ENCODE data around the gene HCN1.
"Not testable (repeated sequence)": the region's sequence is repeated elsewhere in the genome, so short reads cannot be mapped to it uniquely, and the experiment has no call there.

The HCN1 gene

DNA sequence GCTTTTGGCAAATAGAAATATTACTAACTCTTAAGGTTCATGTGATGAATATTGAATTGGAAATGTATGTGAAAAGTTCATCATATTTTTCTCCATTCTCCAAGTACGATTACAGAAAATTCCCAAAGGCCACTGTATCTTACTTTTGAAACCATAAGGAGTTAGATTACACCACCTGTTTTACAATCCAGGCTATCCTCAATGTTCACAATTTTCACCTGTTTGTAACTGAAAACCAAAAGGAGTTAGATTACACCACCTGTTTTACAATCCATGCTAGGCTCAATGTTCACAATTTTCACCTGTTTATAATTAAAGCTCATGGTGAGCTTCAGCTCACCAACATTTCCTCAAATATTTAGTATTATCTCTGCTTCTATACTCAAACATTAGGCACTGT, 188.0 kb downstream of the HCN1 start:
- DNase-seq (ENCODE audit: low read depth in 1 of 2, low spot score in 1 of 2): no peak
- H3K27me3 ChIP-seq (ENCODE audit: insufficient read depth, poor library complexity, severe bottlenecking): no peaks in the 10 kb centered on the region
- no peak overlapping the region for H3K4me3 ChIP-seq (replicated peaks; ENCODE audit: insufficient read depth, low read length)
- TF ChIP-seq GABPA (IDR thresholded peaks at IDR 0.05; ENCODE audit: low read depth) (no peak), SPI1 (IDR thresholded peaks at IDR 0.05; ENCODE audit: borderline replicate concordance, low read depth) (no peak)
- TF ChIP-seq, protein P1, sequence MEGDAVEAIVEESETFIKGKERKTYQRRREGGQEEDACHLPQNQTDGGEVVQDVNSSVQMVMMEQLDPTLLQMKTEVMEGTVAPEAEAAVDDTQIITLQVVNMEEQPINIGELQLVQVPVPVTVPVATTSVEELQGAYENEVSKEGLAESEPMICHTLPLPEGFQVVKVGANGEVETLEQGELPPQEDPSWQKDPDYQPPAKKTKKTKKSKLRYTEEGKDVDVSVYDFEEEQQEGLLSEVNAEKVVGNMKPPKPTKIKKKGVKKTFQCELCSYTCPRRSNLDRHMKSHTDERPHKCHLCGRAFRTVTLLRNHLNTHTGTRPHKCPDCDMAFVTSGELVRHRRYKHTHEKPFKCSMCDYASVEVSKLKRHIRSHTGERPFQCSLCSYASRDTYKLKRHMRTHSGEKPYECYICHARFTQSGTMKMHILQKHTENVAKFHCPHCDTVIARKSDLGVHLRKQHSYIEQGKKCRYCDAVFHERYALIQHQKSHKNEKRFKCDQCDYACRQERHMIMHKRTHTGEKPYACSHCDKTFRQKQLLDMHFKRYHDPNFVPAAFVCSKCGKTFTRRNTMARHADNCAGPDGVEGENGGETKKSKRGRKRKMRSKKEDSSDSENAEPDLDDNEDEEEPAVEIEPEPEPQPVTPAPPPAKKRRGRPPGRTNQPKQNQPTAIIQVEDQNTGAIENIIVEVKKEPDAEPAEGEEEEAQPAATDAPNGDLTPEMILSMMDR (IDR thresholded peaks at IDR 0.05; ENCODE audit: insufficient read depth, low read length): no peak
- H3K27ac ChIP-seq (replicated peaks): no peak overlapping the region

DNA sequence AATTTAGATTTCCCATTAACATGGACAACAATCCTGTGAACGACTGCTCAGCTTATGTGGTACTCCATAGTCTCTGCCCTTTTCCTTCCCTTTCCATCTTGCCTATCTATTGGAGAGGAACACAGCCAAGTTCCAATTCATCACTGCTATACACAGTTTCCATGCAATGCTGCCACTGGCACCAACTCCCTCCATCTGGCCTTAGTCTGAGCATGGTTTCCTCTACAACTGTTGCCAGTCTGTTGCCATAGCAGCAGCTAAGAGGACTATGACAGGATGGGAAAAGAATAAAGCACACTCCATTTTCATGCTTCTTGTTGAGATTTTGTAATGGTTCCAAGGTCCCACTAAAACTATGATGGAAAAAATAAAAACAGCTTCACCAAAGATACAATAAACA, 189.0 kb downstream of the HCN1 start:
- no peak for TF ChIP-seq POLR2AphosphoS5 (IDR thresholded peaks at IDR 0.05; ENCODE audit: low read depth)
- TF ChIP-seq, protein P2, sequence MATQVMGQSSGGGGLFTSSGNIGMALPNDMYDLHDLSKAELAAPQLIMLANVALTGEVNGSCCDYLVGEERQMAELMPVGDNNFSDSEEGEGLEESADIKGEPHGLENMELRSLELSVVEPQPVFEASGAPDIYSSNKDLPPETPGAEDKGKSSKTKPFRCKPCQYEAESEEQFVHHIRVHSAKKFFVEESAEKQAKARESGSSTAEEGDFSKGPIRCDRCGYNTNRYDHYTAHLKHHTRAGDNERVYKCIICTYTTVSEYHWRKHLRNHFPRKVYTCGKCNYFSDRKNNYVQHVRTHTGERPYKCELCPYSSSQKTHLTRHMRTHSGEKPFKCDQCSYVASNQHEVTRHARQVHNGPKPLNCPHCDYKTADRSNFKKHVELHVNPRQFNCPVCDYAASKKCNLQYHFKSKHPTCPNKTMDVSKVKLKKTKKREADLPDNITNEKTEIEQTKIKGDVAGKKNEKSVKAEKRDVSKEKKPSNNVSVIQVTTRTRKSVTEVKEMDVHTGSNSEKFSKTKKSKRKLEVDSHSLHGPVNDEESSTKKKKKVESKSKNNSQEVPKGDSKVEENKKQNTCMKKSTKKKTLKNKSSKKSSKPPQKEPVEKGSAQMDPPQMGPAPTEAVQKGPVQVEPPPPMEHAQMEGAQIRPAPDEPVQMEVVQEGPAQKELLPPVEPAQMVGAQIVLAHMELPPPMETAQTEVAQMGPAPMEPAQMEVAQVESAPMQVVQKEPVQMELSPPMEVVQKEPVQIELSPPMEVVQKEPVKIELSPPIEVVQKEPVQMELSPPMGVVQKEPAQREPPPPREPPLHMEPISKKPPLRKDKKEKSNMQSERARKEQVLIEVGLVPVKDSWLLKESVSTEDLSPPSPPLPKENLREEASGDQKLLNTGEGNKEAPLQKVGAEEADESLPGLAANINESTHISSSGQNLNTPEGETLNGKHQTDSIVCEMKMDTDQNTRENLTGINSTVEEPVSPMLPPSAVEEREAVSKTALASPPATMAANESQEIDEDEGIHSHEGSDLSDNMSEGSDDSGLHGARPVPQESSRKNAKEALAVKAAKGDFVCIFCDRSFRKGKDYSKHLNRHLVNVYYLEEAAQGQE (IDR thresholded peaks at IDR 0.05; ENCODE audit: insufficient replicate concordance, low read depth): no peak
- no peak for TF ChIP-seq SPI1 (IDR thresholded peaks at IDR 0.05; ENCODE audit: borderline replicate concordance, low read depth)
- TF ChIP-seq, protein P1 (IDR thresholded peaks at IDR 0.05; ENCODE audit: insufficient read depth, low read length): no peak
- TF ChIP-seq GABPA (IDR thresholded peaks at IDR 0.05; ENCODE audit: low read depth): no peak
- H3K27me3 ChIP-seq (ENCODE audit: insufficient read depth, poor library complexity, severe bottlenecking): no peaks in the 10 kb centered on the region
- no peak overlapping the region for H3K4me3 ChIP-seq (replicated peaks; ENCODE audit: insufficient read depth, low read length)
- H3K27ac ChIP-seq (replicated peaks): no peak overlapping the region
- DNase-seq (ENCODE audit: low read depth in 1 of 2, low spot score in 1 of 2): no peak

DNA sequence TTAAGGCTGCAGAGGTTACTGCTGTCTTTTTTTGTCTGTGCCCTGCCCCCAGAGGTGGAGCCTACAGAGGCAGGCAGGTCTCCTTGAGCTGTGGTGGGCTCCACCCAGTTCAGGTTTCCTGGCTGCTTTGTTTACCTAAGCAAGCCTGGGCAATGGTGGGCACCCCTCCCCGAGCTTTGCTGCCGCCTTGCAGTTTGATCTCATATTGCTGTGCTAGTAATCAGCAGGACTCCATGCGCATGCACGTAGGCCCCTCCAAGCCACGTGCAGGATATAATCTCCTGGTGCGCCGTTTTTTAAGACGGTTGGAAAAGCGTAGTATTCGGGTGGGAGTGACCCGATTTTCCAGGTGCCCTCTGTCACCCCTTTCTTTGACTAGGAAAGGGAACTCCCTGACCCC, 197.2 kb downstream of the HCN1 start:
- H3K27ac ChIP-seq (replicated peaks); H3K27me3 ChIP-seq (ENCODE audit: insufficient read depth, poor library complexity, severe bottlenecking); DNase-seq (ENCODE audit: low read depth in 1 of 2, low spot score in 1 of 2); H3K4me3 ChIP-seq (replicated peaks; ENCODE audit: insufficient read depth, low read length): not testable (repeated sequence)

DNA sequence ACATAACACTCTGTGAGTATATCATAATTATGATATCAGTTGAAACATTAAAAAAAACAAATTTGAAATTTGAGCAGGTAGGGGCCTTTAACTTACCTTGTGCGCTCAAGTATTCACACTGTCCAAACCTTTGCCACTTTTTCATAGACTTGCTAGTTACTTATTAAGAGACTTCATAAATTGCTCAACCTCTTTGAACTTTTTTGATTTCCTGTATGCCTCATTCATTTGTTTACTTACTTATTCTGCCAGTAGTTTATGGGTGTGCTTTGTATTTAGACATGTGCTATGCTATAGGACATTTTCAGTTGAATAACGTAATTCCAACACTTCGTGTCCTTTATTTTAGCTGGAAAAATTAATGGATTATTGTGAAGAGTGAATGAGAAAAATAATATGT, 204.8 kb downstream of the HCN1 start:
- no peak overlapping the region for H3K4me3 ChIP-seq (replicated peaks; ENCODE audit: insufficient read depth, low read length)
- no peak for DNase-seq (ENCODE audit: low read depth in 1 of 2, low spot score in 1 of 2)
- no peak for TF ChIP-seq POLR2AphosphoS5 (IDR thresholded peaks at IDR 0.05; ENCODE audit: low read depth)
- no peak for TF ChIP-seq GABPA (IDR thresholded peaks at IDR 0.05; ENCODE audit: low read depth)
- TF ChIP-seq, protein P2 (IDR thresholded peaks at IDR 0.05; ENCODE audit: insufficient replicate concordance, low read depth): no peak
- TF ChIP-seq SPI1 (IDR thresholded peaks at IDR 0.05; ENCODE audit: borderline replicate concordance, low read depth): no peak
- TF ChIP-seq, protein P1 (IDR thresholded peaks at IDR 0.05; ENCODE audit: insufficient read depth, low read length): no peak
- H3K27me3 ChIP-seq (ENCODE audit: insufficient read depth, poor library complexity, severe bottlenecking): no peaks in the 10 kb centered on the region
- H3K27ac ChIP-seq (replicated peaks): no peak overlapping the region

All from HL-60 (cell line).